H1 (cell line): Measurements from ENCODE around the gene MYOM1. TPM values are rescaled to one million over a fixed set of nuclear protein-coding genes. Genes with fewer than 3 reads are reported as not detected.

Experiments used
- CTCF ChIA-PET: fragments of 300-600 bp; sonication (Branson Sonifier 250); formaldehyde crosslinking; loops from one replicate; lab custom pipeline; 2021; ENCODE audit not compliant: partially characterized antibody; lab: Charles Lee
- POLR2A ChIA-PET: fragments of 300-600 bp; sonication (Branson Sonifier 250); formaldehyde crosslinking; loops from one replicate; lab custom pipeline; 2021; ENCODE audit warnings: inconsistent platforms; ENCODE audit not compliant: partially characterized antibody; lab: Charles Lee
- DNase-seq, 2 experiments: peaks; one replicate each; pipeline versions ENCODE4 v3.0.0 to v3.0.0-alpha.2; 2010 to 2022; ENCODE audit warnings: low spot score in 2 of 2, low read depth in 1 of 2, mixed read lengths in 1 of 2
- FAIRE-seq: peaks from 2 replicates; lab custom pipeline; 2011; peaks lifted over from hg19 to GRCh38; lab: Jason Lieb, UNC
- H2AFZ ChIP-seq: 2 replicates; pipeline ENCODE4 v1.8.1; 2012; ENCODE audit warnings: low read length, inconsistent platforms
- H2AK5ac ChIP-seq: 2 replicates; pipeline ENCODE4 v1.6.1; 2013; ENCODE audit warnings: low read depth, low read length
- H2BK120ac ChIP-seq: replicated peaks from 2 replicates; pipeline ENCODE3; 2013; ENCODE audit warnings: low read depth, low read length, inconsistent platforms
- H2BK12ac ChIP-seq: 2 replicates; pipeline ENCODE4 v1.6.1; 2013; ENCODE audit warnings: low read depth, low read length
- H2BK15ac ChIP-seq: 2 replicates; pipeline ENCODE4 v1.6.1; 2013; ENCODE audit warnings: low read length
- H2BK20ac ChIP-seq: 2 replicates; pipeline ENCODE4 v1.6.1; 2013; ENCODE audit warnings: low read length
- H2BK5ac ChIP-seq: 2 replicates; pipeline ENCODE4 v1.6.1; 2013; ENCODE audit warnings: low read depth, low read length
- H3K14ac ChIP-seq: 2 replicates; pipeline ENCODE4 v1.6.1; 2013; ENCODE audit warnings: inconsistent platforms; ENCODE audit not compliant: insufficient read length
- H3K18ac ChIP-seq: 2 replicates; pipeline ENCODE4 v1.6.1; 2013; ENCODE audit warnings: low read length; ENCODE audit errors: extremely low read depth
- H3K23ac ChIP-seq: 2 replicates; pipeline ENCODE4 v1.6.1; 2013; ENCODE audit warnings: inconsistent platforms; ENCODE audit not compliant: insufficient read length
- H3K23me2 ChIP-seq: 2 replicates; pipeline ENCODE4 v1.6.1; 2013; ENCODE audit warnings: low read depth, low read length
- H3K27ac ChIP-seq: 2 replicates; pipeline ENCODE4 v1.6.1; 2011; ENCODE audit warnings: low read depth, low read length, inconsistent platforms
- H3K27me3 ChIP-seq, 4 experiments: replicated peaks in 1 of 4; 1 replicate in 1 of 4; 2 replicates in 3 of 4; pipeline versions ENCODE4 v1.6.1 to v1.8.1; 2011 to 2013; ENCODE audit warnings: low read length in 3 of 4, mild to moderate bottlenecking in 3 of 4, inconsistent platforms in 2 of 4, mixed read lengths in 2 of 4, moderate library complexity in 1 of 4; ENCODE audit not compliant: control insufficient read depth in 3 of 4, insufficient read depth in 3 of 4; ENCODE audit errors: extremely low read depth in 1 of 4
- H3K36me3 ChIP-seq, 4 experiments: 2 replicates each; pipeline versions ENCODE4 v1.6.1 to v1.8.1; 2011 to 2013; ENCODE audit warnings: mild to moderate bottlenecking in 4 of 4, low read length in 3 of 4, moderate library complexity in 2 of 4, control low read depth in 1 of 4, inconsistent platforms in 1 of 4; ENCODE audit not compliant: insufficient read depth in 4 of 4, control insufficient read depth in 2 of 4
- H3K4ac ChIP-seq: replicated peaks from 2 replicates; pipeline ENCODE3; 2013; ENCODE audit warnings: low read length, low read depth, mixed read lengths, inconsistent platforms; ENCODE audit not compliant: insufficient read length
- H3K4me1 ChIP-seq, 4 experiments: replicated peaks in 1 of 4; 1 replicate in 1 of 4; 2 replicates in 3 of 4; pipeline versions ENCODE4 v1.6.1 to v1.8.1; 2011 to 2013; ENCODE audit warnings: low read length in 3 of 4, inconsistent platforms in 2 of 4, mixed read lengths in 1 of 4; ENCODE audit not compliant: insufficient read depth in 4 of 4, control insufficient read depth in 3 of 4
- H3K4me2 ChIP-seq, 2 experiments: 2 replicates each; pipeline versions ENCODE4 v1.6.1 to v1.8.1; 2011 to 2013; ENCODE audit warnings: low read depth in 2 of 2, low read length in 2 of 2, control low read depth in 1 of 2, inconsistent platforms in 1 of 2, mild to moderate bottlenecking in 1 of 2; ENCODE audit not compliant: insufficient read depth in 1 of 2
- H3K4me3 ChIP-seq, 4 experiments: fragments of 200-600, 300-600 bp in 1 of 4; sonication (generic), shearing (Covaris generic), sonication (Bioruptor Twin) in 1 of 4; 2 replicates each; pipeline versions ENCODE4 v1.5.1 to v1.8.1; 2011 to 2016; ENCODE audit warnings: low read length in 4 of 4, low read depth in 3 of 4, control low read depth in 2 of 4, inconsistent platforms in 2 of 4, mild to moderate bottlenecking in 2 of 4, mixed read lengths in 1 of 4, moderate library complexity in 1 of 4; ENCODE audit not compliant: insufficient read depth in 2 of 4; ENCODE audit errors: extremely low read depth in 1 of 4
- H3K56ac ChIP-seq: replicated peaks from 2 replicates; pipeline ENCODE3; 2013; ENCODE audit warnings: low read depth, mild to moderate bottlenecking, mixed read lengths, low read length, inconsistent platforms; ENCODE audit not compliant: insufficient read length
- H3K79me1 ChIP-seq: 2 replicates; pipeline ENCODE4 v1.6.1; 2013; ENCODE audit warnings: low read depth, low read length, control low read depth
- H3K79me2 ChIP-seq, 2 experiments: 2 replicates each; pipeline versions ENCODE4 v1.6.1 to v1.8.1; 2012 to 2013; ENCODE audit warnings: low read length in 2 of 2, mild to moderate bottlenecking in 2 of 2, inconsistent platforms in 1 of 2; ENCODE audit not compliant: insufficient read depth in 2 of 2, control insufficient read depth in 1 of 2
- H3K9ac ChIP-seq, 4 experiments: replicated peaks in 1 of 4; 1 replicate in 1 of 4; 2 replicates in 3 of 4; pipeline versions ENCODE4 v1.6.1 to v1.8.1; 2011 to 2013; ENCODE audit warnings: low read depth in 3 of 4, low read length in 3 of 4, control low read depth in 2 of 4, mild to moderate bottlenecking in 2 of 4, moderate library complexity in 2 of 4, inconsistent platforms in 1 of 4; ENCODE audit errors: extremely low read depth in 1 of 4
- H3K9me3 ChIP-seq, 2 experiments: 2 replicates each; pipeline versions ENCODE4 v1.6.1 to v1.8.1; 2012 to 2013; ENCODE audit warnings: mild to moderate bottlenecking in 2 of 2, moderate library complexity in 2 of 2, control low read depth in 1 of 2, inconsistent platforms in 1 of 2, low read depth in 1 of 2, low read length in 1 of 2, mixed read lengths in 1 of 2; ENCODE audit not compliant: insufficient read depth in 2 of 2
- H4K20me1 ChIP-seq, 2 experiments: replicated peaks in 1 of 2; 2 replicates each; pipeline versions ENCODE3 to v1.8.1; 2011 to 2013; ENCODE audit warnings: inconsistent platforms in 2 of 2, low read length in 2 of 2, mild to moderate bottlenecking in 1 of 2; ENCODE audit not compliant: insufficient read depth in 2 of 2, control insufficient read depth in 1 of 2
- H4K5ac ChIP-seq: 2 replicates; pipeline ENCODE4 v1.6.1; 2013; ENCODE audit warnings: low read length, low read depth, mixed read lengths, inconsistent platforms; ENCODE audit not compliant: insufficient read length
- H4K8ac ChIP-seq: 2 replicates; pipeline ENCODE4 v1.8.0; 2013; ENCODE audit warnings: mild to moderate bottlenecking, moderate library complexity, low read length, inconsistent platforms; ENCODE audit not compliant: insufficient read depth; ENCODE audit errors: extremely low read depth
- H4K91ac ChIP-seq: replicated peaks from 2 replicates; pipeline ENCODE3; 2013; ENCODE audit warnings: low read length, mixed read lengths, inconsistent platforms; ENCODE audit not compliant: insufficient read length
- ATF2 ChIP-seq: IDR thresholded peaks from 2 replicates; pipeline ENCODE4 v1.6.1; 2012; ENCODE audit warnings: low read length, inconsistent platforms
- BACH1 ChIP-seq: IDR thresholded peaks from 2 replicates; pipeline ENCODE4 v1.6.1; 2012; ENCODE audit warnings: low read length, improper control_type of control experiment
- CBX5 ChIP-seq: fragments of 300-800, 300-1000 bp; sonication (generic); IDR thresholded peaks from 2 replicates; pipeline ENCODE4 v1.7.1; 2016; ENCODE audit warnings: antibody characterized with exemption, low read length, low read depth
- CTCF ChIP-seq, 3 experiments: IDR thresholded peaks; 1 replicate in 2 of 3; 2 replicates in 1 of 3; pipeline versions ENCODE4 v1.5.1 to v1.6.1; 2011; ENCODE audit warnings: low read length in 3 of 3, mild to moderate bottlenecking in 3 of 3, inconsistent platforms in 2 of 3, low read depth in 1 of 3, moderate library complexity in 1 of 3; ENCODE audit not compliant: insufficient read depth in 1 of 3; ENCODE audit errors: control extremely low read depth in 1 of 3
- E2F6 ChIP-seq: IDR thresholded peaks from 2 replicates; pipeline ENCODE4 v1.6.1; 2012; ENCODE audit warnings: inconsistent platforms
- KDM4A ChIP-seq: IDR thresholded peaks from one replicate; pipeline ENCODE4 v1.7.1; 2012; ENCODE audit warnings: low read depth, mild to moderate bottlenecking, moderate library complexity, low read length, inconsistent platforms; ENCODE audit not compliant: severe bottlenecking
- MAFK ChIP-seq: IDR thresholded peaks from 2 replicates; pipeline ENCODE4 v1.6.1; 2012; ENCODE audit warnings: low read depth, mild to moderate bottlenecking, improper control_type of control experiment, low read length
- PHF8 ChIP-seq: fragments of 200-600 bp; sonication (generic); conservative IDR thresholded peaks from 2 replicates; pipeline ENCODE4 v1.7.1; 2012; ENCODE audit warnings: low read depth, mild to moderate bottlenecking, inconsistent platforms, low read length, moderate library complexity
- POLR2A ChIP-seq, 2 experiments: IDR thresholded peaks; 1 replicate in 1 of 2; 2 replicates in 1 of 2; pipeline ENCODE4 v1.6.1; 2011; ENCODE audit warnings: low read depth in 2 of 2, low read length in 2 of 2, mild to moderate bottlenecking in 2 of 2; ENCODE audit errors: control extremely low read depth in 1 of 2
- SP4 ChIP-seq: IDR thresholded peaks from 2 replicates; pipeline ENCODE4 v1.6.1; 2012; ENCODE audit warnings: low read length, inconsistent platforms
- WGBS, 2 experiments: shearing (Covaris generic) in 1 of 2; methylation state at CpG; one replicate each; pipeline versions ENCODE4 v1.1.6 to v1.1.7; 2013 to 2015; ENCODE audit warnings: low lambda C conversion rate in 2 of 2, mixed read lengths in 2 of 2, inconsistent platforms in 1 of 2, low coverage in 1 of 2, missing lambda C conversion rate in 1 of 2; ENCODE audit not compliant: insufficient replicate concordance in 2 of 2, insufficient coverage in 1 of 2, insufficient read length in 1 of 2; ENCODE audit errors: extremely low coverage in 1 of 2, missing lambda C conversion rate in 1 of 2; 5-methylcytosine and 5-hydroxymethylcytosine counted together
- polyA plus RNA-seq, 7 experiments: library from polyadenylated mRNA; depleted of rRNA in 3 of 7; stranded (reverse) in 5 of 7; unstranded in 2 of 7; fragments of >200 nt in 5 of 7; fragments of 200-250 nt in 2 of 7; gene quantifications; 1 replicate in 5 of 7; 2 replicates in 1 of 7; 4 replicates in 1 of 7; pipeline versions ENCODE4 v1.2.1 to v1.2.3, GENCODE V29; 2011 to 2013; ENCODE audit warnings: missing spikeins in 2 of 7, mixed read lengths in 2 of 7
- total RNA-seq: library from RNA; stranded (reverse); fragmentation: NEBNext Ultra II Directional; extraction: Animal tissue kit (Norgen Biotek cat#: 25700); gene quantifications from 2 replicates; pipeline ENCODE4 v1.2.1, GENCODE V29; 2021

MYOM1 gene
- total and polyA plus RNA-seq, 2 of the 8 experiments (the other 6 are each of a cell fraction or from before 2014, with no cell fraction given), result 0.06 to 0.32 TPM

- Histone ChIP-seq H3K79me2 (no peaks in the 10 kb centered on the region), H3K4me1 (no peaks in the 10 kb centered on the region), H3K36me3 (no peaks in the 10 kb centered on the region), H4K5ac (no peak overlapping the region), H3K27ac (no peak overlapping the region), H3K23me2 (no peaks in the 10 kb centered on the region), H3K23ac (no peak overlapping the region), H2BK5ac (no peak overlapping the region), H3K4me3 (no peak overlapping the region), H2AFZ (no peak overlapping the region), H2BK20ac (no peak overlapping the region), H4K91ac (no peak overlapping the region), H3K18ac (no peak overlapping the region), H2BK120ac (no peak overlapping the region), H2BK12ac (no peak overlapping the region), H3K4me2 (no peak overlapping the region), H3K14ac (no peak overlapping the region), H3K4ac (no peak overlapping the region), H3K56ac (no peak overlapping the region), H3K79me1 (no peaks in the 10 kb centered on the region), H4K8ac (no peak overlapping the region), H2AK5ac (no peak overlapping the region), H3K9ac (no peak overlapping the region), H3K27me3 (no peaks in the 10 kb centered on the region), H3K9me3 (no peaks in the 10 kb centered on the region), H2BK15ac (no peak overlapping the region), H4K20me1 (no peaks in the 10 kb centered on the region)
- DNase-seq (no peak), FAIRE-seq (no peak)
- ChIA-PET CTCF (interaction anchor here (1.2 to 1.7 kb wide), 2 partner anchors 12 to 25 kb away, joined by 6 read pairs; no protein-coding TSS in a partner anchor), POLR2A (no interaction called here)
- 90% methylated on average over 5 of the region's 5 CpGs; no CpG with 5 or more reads in 1 of the 2 experiments for WGBS, 2 experiments
- TF ChIP-seq MAFK (no peak), CBX5 (no peak), ATF2 (no peak), E2F6 (no peak), PHF8 (no peak), POLR2A (IDR thresholded peaks at IDR 0.05; ENCODE audit: control extremely low read depth in 1 of 2, low read depth in 2 of 2, low read length in 2 of 2) (no peak), SP4 (no peak), KDM4A (no peak), BACH1 (no peak), CTCF (IDR thresholded peaks at IDR 0.05; ENCODE audit: control extremely low read depth in 1 of 3, insufficient read depth in 1 of 3, low read depth in 1 of 3, low read length in 3 of 3) (no peak)
Observed at GRCh38 chr18:3163968-3164367, 55.8 kb downstream of the MYOM1 start.
